HS-27A (cell line): Measurements from ENCODE around the gene EFCAB9.
A peak's percentile ranks its signal among the peaks of the same experiment; 100 is the strongest.

Source experiments
- DNase-seq: peaks from one replicate; pipeline ENCODE4 v3.0.0-alpha.2; 2012; ENCODE audit warnings: low read depth, missing footprints

EFCAB9 gene

GRCh38 chr5:172166030-172166826, 27.7 kb upstream of the EFCAB9 start:
- no peak for DNase-seq

- no peak for DNase-seq
Observed at GRCh38 chr5:172167895-172168294, 26.1 kb upstream of the EFCAB9 start.

- no peak for DNase-seq
Observed at GRCh38 chr5:172168311-172168710, 25.7 kb upstream of the EFCAB9 start.

- no peak for DNase-seq
Observed at GRCh38 chr5:172169216-172169615, 24.8 kb upstream of the EFCAB9 start.

- DNase-seq, result no peak
Observed at GRCh38 chr5:172170251-172170701, 23.7 kb upstream of the EFCAB9 start.

GRCh38 chr5:172171118-172171517, 22.9 kb upstream of the EFCAB9 start:
- no peak for DNase-seq

GRCh38 chr5:172172912-172173563, 20.9 kb upstream of the EFCAB9 start:
- no peak for DNase-seq

GRCh38 chr5:172173564-172174153, 20.3 kb upstream of the EFCAB9 start:
- DNase-seq, result no peak

- DNase-seq, result no peak
Observed at GRCh38 chr5:172175263-172175719, 18.7 kb upstream of the EFCAB9 start.

- no peak for DNase-seq
Observed at GRCh38 chr5:172177176-172177575, 16.8 kb upstream of the EFCAB9 start.

- no peak for DNase-seq
Observed at GRCh38 chr5:172178301-172178987, 15.5 kb upstream of the EFCAB9 start.

- DNase-seq, result no peak
Observed at GRCh38 chr5:172178991-172179989, 14.7 kb upstream of the EFCAB9 start.

- no peak for DNase-seq
Observed at GRCh38 chr5:172180936-172181335, 13.0 kb upstream of the EFCAB9 start.

- DNase-seq, result no peak
Observed at GRCh38 chr5:172182291-172182690, 11.7 kb upstream of the EFCAB9 start.

- no peak for DNase-seq
Observed at GRCh38 chr5:172183881-172184280, 10.1 kb upstream of the EFCAB9 start.

- DNase-seq, result no peak
Observed at GRCh38 chr5:172185096-172185461, 8.9 kb upstream of the EFCAB9 start.

- DNase-seq, result no peak
Observed at GRCh38 chr5:172186114-172186695, 7.8 kb upstream of the EFCAB9 start.

- peak; percentile 31 for DNase-seq
Observed at GRCh38 chr5:172187118-172188032, 6.6 kb upstream of the EFCAB9 start.

GRCh38 chr5:172188033-172188892, 5.7 kb upstream of the EFCAB9 start, which contains the start of gene STK10:
Gene STK10, minus strand, starts transcription at chr5:172188224. Its CDS starts 182 bp downstream, at chr5:172188042.
- DNase-seq, result peak; percentile 57
